HepG2 (cell line): Measurements from ENCODE around the gene OPN5. TPM values are rescaled to one million over a fixed set of nuclear protein-coding genes. Genes with fewer than 3 reads are reported as not detected.

Experiments used
- CBX5 ChIP-seq: sonication (generic); formaldehyde crosslinking; IDR thresholded peaks from 2 replicates; pipeline ENCODE4 v1.4.0; 2020; ENCODE audit warnings: missing genetic modification reagents, borderline replicate concordance
- CENPX ChIP-seq: sonication (generic); formaldehyde crosslinking; IDR thresholded peaks from 2 replicates; pipeline ENCODE4 v1.9.0; 2021; ENCODE audit warnings: mild to moderate bottlenecking, missing genetic modification reagents, moderate library complexity
- KLF11 ChIP-seq: IDR thresholded peaks from 2 replicates; pipeline ENCODE4 v1.6.1; 2016; ENCODE audit warnings: missing compliant biosample characterization
- PBX3 ChIP-seq: sonication (generic); formaldehyde crosslinking; IDR thresholded peaks from 2 replicates; pipeline ENCODE4 v1.8.1; 2023; ENCODE audit warnings: missing genetic modification reagents, inconsistent platforms, borderline replicate concordance
- RORA ChIP-seq: sonication (generic); formaldehyde crosslinking; IDR thresholded peaks from 2 replicates; pipeline ENCODE4 v1.5.0; 2020; ENCODE audit warnings: mild to moderate bottlenecking, missing genetic modification reagents, moderate library complexity
- SP2 ChIP-seq: sonication (generic); formaldehyde crosslinking; IDR thresholded peaks from 2 replicates; pipeline ENCODE4 v1.5.1; 2020; ENCODE audit warnings: mild to moderate bottlenecking, missing genetic modification reagents
- TCF7 ChIP-seq: sonication (generic); IDR thresholded peaks from 2 replicates; pipeline ENCODE4 v1.6.1; 2016; ENCODE audit warnings: antibody characterized with exemption, low read depth
- ZBTB2 ChIP-seq: sonication (generic); formaldehyde crosslinking; IDR thresholded peaks from 2 replicates; pipeline ENCODE4 v1.8.0; 2022; ENCODE audit warnings: low read depth, missing genetic modification reagents
- ZBTB25 ChIP-seq: IDR thresholded peaks from 2 replicates; pipeline ENCODE4 v1.6.1; 2018; ENCODE audit warnings: missing genetic modification reagents
- ZBTB43 ChIP-seq: sonication (generic); formaldehyde crosslinking; conservative IDR thresholded peaks from 2 replicates; pipeline ENCODE4 v1.4.0; 2020; ENCODE audit warnings: missing genetic modification reagents
- ZNF224 ChIP-seq: sonication (generic); formaldehyde crosslinking; IDR thresholded peaks from 2 replicates; pipeline ENCODE4 v1.5.0; 2020; ENCODE audit warnings: mild to moderate bottlenecking, missing genetic modification reagents
- ZNF350 ChIP-seq: sonication (generic); formaldehyde crosslinking; IDR thresholded peaks from 2 replicates; pipeline ENCODE4 v1.4.0; 2020; ENCODE audit warnings: mild to moderate bottlenecking, low read depth, missing genetic modification reagents, borderline replicate concordance
- ZNF646 ChIP-seq: sonication (generic); formaldehyde crosslinking; IDR thresholded peaks from 2 replicates; pipeline ENCODE4 v1.9.0; 2021; ENCODE audit warnings: mild to moderate bottlenecking, missing genetic modification reagents
- ZSCAN31 ChIP-seq: sonication (generic); formaldehyde crosslinking; IDR thresholded peaks from 2 replicates; pipeline ENCODE4 v1.5.0; 2020; ENCODE audit warnings: low read depth, mild to moderate bottlenecking, missing genetic modification reagents
- polyA plus RNA-seq, 8 experiments: library from polyadenylated mRNA; depleted of rRNA in 3 of 8; stranded (reverse) in 7 of 8; unstranded in 1 of 8; fragments of >200 nt; fragmentation: Illumina TruSeq in 4 of 8; extraction: Trizol in 4 of 8; gene quantifications; 2 replicates each; pipeline versions ENCODE4 v1.2.1 to v1.2.3, GENCODE V29; 2011 to 2016; ENCODE audit warnings: low read depth in 4 of 8, missing spikeins in 1 of 8, mixed read lengths in 1 of 8; ENCODE audit not compliant: insufficient read depth in 1 of 8
- total RNA-seq, 5 experiments: library from RNA; depleted of rRNA; stranded (reverse); fragments of >200 nt; fragmentation: Illumina TruSeq; extraction: Trizol; gene quantifications; 2 replicates each; pipeline ENCODE4 v1.2.3, GENCODE V29; 2016; ENCODE audit warnings: low read depth in 1 of 5

Gene OPN5
- total and polyA plus RNA-seq, 2 of the 13 experiments (the other 11 are each of a cell fraction or from before 2014, with no cell fraction given): not detected

- TF ChIP-seq ZBTB43 (no peak), ZNF646 (CRISPR knock-in tag) (no peak), CBX5 (CRISPR knock-in tag) (0 out of 2 replicates have a peak, but pooled peaks have one; percentile 52), ZNF350 (CRISPR knock-in tag) (peak; percentile 30; the same call in 1 of the 2 replicates), KLF11 (CRISPR knock-in tag) (peak; percentile 49; the same call in 1 of the 2 replicates), RORA (CRISPR knock-in tag) (no peak), ZBTB25 (no peak), ZSCAN31 (CRISPR knock-in tag) (0 out of 2 replicates have a peak, but pooled peaks have one; percentile 49), ZBTB2 (CRISPR knock-in tag) (no peak), CENPX (CRISPR knock-in tag) (no peak), ZNF224 (CRISPR knock-in tag) (no peak), SP2 (CRISPR knock-in tag) (no peak), PBX3 (CRISPR knock-in tag) (no peak), TCF7 (no peak)
These were observed 6.0 kb downstream of the OPN5 start (continued) for GRCh38 chr6:47787620-47788497.
